SK-N-SH (cell line): ENCODE results near the gene ZNF107. TPM values are rescaled to one million over a fixed set of nuclear protein-coding genes. Genes with fewer than 3 reads are reported as not detected.

Experiments
- CTCF ChIA-PET: fragments of 300-600, 350-600 bp; formaldehyde crosslinking; extraction: SDS; loops from one replicate; lab custom pipeline; 2021; lab: Yijun Ruan, JAX
- POLR2A ChIA-PET: fragments of 350-600 bp; sonication (Branson Sonifier 250); formaldehyde crosslinking; extraction: SDS; loops from one replicate; lab custom pipeline; 2020; ENCODE audit warnings: antibody characterized with exemption, inconsistent platforms; lab: Yijun Ruan, JAX
- DNase-seq: peaks from one replicate; pipeline ENCODE4 v3.0.0; 2012
- H2AFZ ChIP-seq: fragments of 200-600 bp; sonication (generic); 2 replicates; pipeline ENCODE4 v1.8.1; 2016; ENCODE audit warnings: antibody characterized with exemption, mild to moderate bottlenecking, low read depth
- H3F3A ChIP-seq: fragments of 200-600 bp; sonication (generic); replicated peaks from 2 replicates; pipeline ENCODE3; 2016; ENCODE audit warnings: antibody characterized with exemption, mild to moderate bottlenecking; ENCODE audit not compliant: insufficient read depth
- H3K27ac ChIP-seq, 2 experiments: fragments of 200-500 bp in 1 of 2; fragments of 200-600 bp in 1 of 2; sonication (Bioruptor generic) in 1 of 2; sonication (generic), shearing (Covaris generic) in 1 of 2; 2 replicates each; pipeline versions ENCODE4 v1.5.1 to v1.6.1; 2014 to 2016; ENCODE audit warnings: low read depth in 2 of 2, inconsistent platforms in 1 of 2, low read length in 1 of 2, mild to moderate bottlenecking in 1 of 2, mixed read lengths in 1 of 2
- H3K27me3 ChIP-seq: fragments of 200-600 bp; sonication (generic), shearing (Covaris generic); 2 replicates; pipeline ENCODE4 v1.6.1; 2016; ENCODE audit warnings: mixed run types; ENCODE audit not compliant: insufficient read depth
- H3K36me3 ChIP-seq, 2 experiments: fragments of 200-500 bp in 1 of 2; fragments of 200-600 bp in 1 of 2; sonication (Bioruptor generic) in 1 of 2; sonication (generic) in 1 of 2; replicated peaks in 1 of 2; 2 replicates each; pipeline versions ENCODE3 to v1.5.1; 2014 to 2016; ENCODE audit warnings: low read length in 1 of 2, mild to moderate bottlenecking in 1 of 2; ENCODE audit not compliant: insufficient read depth in 2 of 2, control insufficient read depth in 1 of 2
- H3K4me1 ChIP-seq, 2 experiments: fragments of 200-500 bp in 1 of 2; fragments of 200-600 bp in 1 of 2; sonication (Bioruptor generic) in 1 of 2; sonication (generic), shearing (Covaris generic) in 1 of 2; 2 replicates each; pipeline versions ENCODE4 v1.5.1 to v1.6.1; 2014 to 2016; ENCODE audit warnings: low read depth in 1 of 2, low read length in 1 of 2, mixed run types in 1 of 2; ENCODE audit not compliant: insufficient read depth in 2 of 2, control insufficient read depth in 1 of 2
- H3K4me2 ChIP-seq: fragments of 200-600 bp; sonication (generic), shearing (Covaris generic); 2 replicates; pipeline ENCODE4 v1.6.1; 2017; ENCODE audit warnings: mixed run types
- H3K4me3 ChIP-seq, 2 experiments: fragments of 200-500 bp in 1 of 2; fragments of 200-600 bp in 1 of 2; sonication (Bioruptor generic) in 1 of 2; sonication (generic), shearing (Covaris generic) in 1 of 2; 2 replicates each; pipeline versions ENCODE4 v1.5.1 to v1.8.1; 2014 to 2016; ENCODE audit warnings: low read depth in 2 of 2, inconsistent platforms in 1 of 2, low read length in 1 of 2, mild to moderate bottlenecking in 1 of 2, mixed read lengths in 1 of 2, moderate library complexity in 1 of 2
- H3K79me2 ChIP-seq: fragments of 200-600 bp; sonication (generic); 2 replicates; pipeline ENCODE4 v1.8.1; 2017; ENCODE audit warnings: mild to moderate bottlenecking; ENCODE audit not compliant: insufficient read depth
- H3K9ac ChIP-seq: fragments of 200-600 bp; sonication (generic); 2 replicates; pipeline ENCODE4 v1.6.1; 2017; ENCODE audit warnings: mixed run types
- H3K9me2 ChIP-seq: fragments of 200-600 bp; sonication (generic); 2 replicates; pipeline ENCODE4 v1.6.1; 2017; ENCODE audit warnings: mixed run types
- H3K9me3 ChIP-seq: fragments of 200-600 bp; sonication (generic); 2 replicates; pipeline ENCODE4 v1.6.1; 2017; ENCODE audit warnings: mixed run types, mild to moderate bottlenecking, moderate library complexity
- H4K20me1 ChIP-seq: fragments of 200-600 bp; sonication (generic); 2 replicates; pipeline ENCODE4 v1.6.1; 2017; ENCODE audit warnings: mild to moderate bottlenecking, mixed run types; ENCODE audit not compliant: insufficient read depth
- CHD2 ChIP-seq: fragments of 150-350 bp; IDR thresholded peaks from 2 replicates; pipeline ENCODE4 v1.6.1; 2018; ENCODE audit warnings: low read length; ENCODE audit not compliant: partially characterized antibody
- CTCF ChIP-seq: fragments of 200-600 bp; sonication (generic); IDR thresholded peaks from 2 replicates; pipeline ENCODE4 v1.6.1; 2017; ENCODE audit warnings: antibody characterized with exemption, mild to moderate bottlenecking, moderate library complexity
- FOXJ3 ChIP-seq: sonication (generic); formaldehyde crosslinking; IDR thresholded peaks from 2 replicates; pipeline ENCODE4 v1.5.1; 2020; ENCODE audit warnings: mild to moderate bottlenecking, missing genetic modification reagents
- GABPA ChIP-seq: IDR thresholded peaks from 2 replicates; pipeline ENCODE4 v1.4.0; 2012; ENCODE audit warnings: low read depth, mild to moderate bottlenecking
- GATA2 ChIP-seq: sonication (generic); formaldehyde crosslinking; IDR thresholded peaks from 2 replicates; pipeline ENCODE4 v1.5.0; 2020; ENCODE audit warnings: mild to moderate bottlenecking, missing genetic modification reagents
- MEF2A ChIP-seq: IDR thresholded peaks from 2 replicates; pipeline ENCODE4 v1.4.0; 2012; ENCODE audit warnings: low read depth, borderline replicate concordance
- MXI1 ChIP-seq: IDR thresholded peaks from 2 replicates; pipeline ENCODE4 v1.6.1; 2012; ENCODE audit warnings: mild to moderate bottlenecking, low read depth, low read length, improper control_type of control experiment
- NFIC ChIP-seq: IDR thresholded peaks from 2 replicates; pipeline ENCODE4 v1.4.0; 2012; ENCODE audit warnings: borderline replicate concordance
- NRF1 ChIP-seq: IDR thresholded peaks from 2 replicates; pipeline ENCODE4 v1.6.1; 2012; ENCODE audit warnings: low read depth, mild to moderate bottlenecking, low read length
- RAD21 ChIP-seq: IDR thresholded peaks from 2 replicates; pipeline ENCODE4 v1.6.1; 2012; ENCODE audit warnings: mild to moderate bottlenecking, low read length
- RCOR1 ChIP-seq: fragments of 150-350 bp; IDR thresholded peaks from 2 replicates; pipeline ENCODE4 v1.6.1; 2017; ENCODE audit warnings: antibody characterized with exemption, low read length
- REST ChIP-seq: IDR thresholded peaks from 2 replicates; pipeline ENCODE4 v1.6.1; 2012; ENCODE audit warnings: mild to moderate bottlenecking, low read depth, low read length, moderate library complexity
- RFX5 ChIP-seq: IDR thresholded peaks from 2 replicates; pipeline ENCODE4 v1.6.1; 2012; ENCODE audit warnings: mild to moderate bottlenecking, improper control_type of control experiment, low read length
- SIN3A ChIP-seq: IDR thresholded peaks from 2 replicates; pipeline ENCODE4 v1.6.1; 2012; ENCODE audit warnings: low read depth, mild to moderate bottlenecking, low read length, moderate library complexity, borderline replicate concordance
- SMC3 ChIP-seq: IDR thresholded peaks from 2 replicates; pipeline ENCODE4 v1.6.1; 2012; ENCODE audit warnings: low read depth, low read length, improper control_type of control experiment
- TCF12 ChIP-seq: IDR thresholded peaks from 2 replicates; pipeline ENCODE4 v1.4.0; 2012
- YY1 ChIP-seq: IDR thresholded peaks from 2 replicates; pipeline ENCODE4 v1.4.0; 2012; ENCODE audit warnings: low read depth, mild to moderate bottlenecking
- WGBS: methylation state at CpG from one replicate; pipeline ENCODE4 v1.1.6; 2017; ENCODE audit warnings: low lambda C conversion rate; 5-methylcytosine and 5-hydroxymethylcytosine counted together
- polyA plus RNA-seq, 3 experiments: library from polyadenylated mRNA; depleted of rRNA; stranded (reverse); fragments of >200 nt; gene quantifications; 2 replicates each; pipeline ENCODE4 v1.2.3, GENCODE V29; 2012
- TF ChIP-seq, protein P1 (sequence below): IDR thresholded peaks from 2 replicates; pipeline ENCODE4; 2012
- TF ChIP-seq, protein P2 (sequence below): fragments of 150-350 bp; IDR thresholded peaks from 2 replicates; pipeline ENCODE4 v1.6.1; 2016; ENCODE audit warnings: mild to moderate bottlenecking, low read depth, low read length

ZNF107 gene
- polyA plus RNA-seq, 1 of the 3 experiments (the other 2 are of a cell fraction): 2.0 TPM

DNA sequence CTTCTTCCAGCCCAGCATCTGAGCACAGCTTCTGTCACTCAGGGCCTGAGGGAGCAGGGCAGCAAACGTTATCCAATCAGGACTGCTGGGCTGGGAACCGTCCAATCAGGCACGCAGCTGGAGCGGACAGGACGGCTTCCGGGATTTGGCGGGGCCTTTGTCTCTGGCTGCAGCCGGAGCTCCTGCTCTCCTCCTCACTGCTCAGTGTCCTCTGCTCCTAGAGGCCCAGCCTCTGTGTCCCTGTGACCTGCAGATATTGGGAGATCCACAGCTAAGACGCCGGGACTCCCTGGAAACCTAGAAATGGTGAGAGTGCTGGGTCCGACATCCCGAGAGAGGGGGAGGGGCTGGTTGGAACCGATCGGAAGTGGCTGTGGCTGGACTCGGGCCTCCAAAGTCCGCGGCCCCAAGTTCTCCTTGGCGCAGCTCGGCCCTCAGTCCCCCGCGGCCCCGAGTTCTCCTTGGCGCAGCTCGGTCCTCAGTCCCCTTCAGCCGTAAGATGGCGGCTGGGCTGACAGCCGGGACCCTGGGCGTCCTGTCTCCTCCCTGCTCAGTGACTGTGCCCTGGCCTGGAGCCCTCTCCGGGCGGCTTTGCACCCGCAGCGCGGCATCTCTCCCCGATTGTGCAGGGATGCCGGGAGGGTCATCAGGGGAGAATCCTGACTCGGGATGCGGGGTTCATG lies at the start of gene ZNF107 (continued):
- TF ChIP-seq REST (no peak), NRF1 (no peak), GATA2 (CRISPR knock-in tag) (peak; percentile 19; the same call in 1 of the 2 replicates), RAD21 (0 out of 2 replicates have a peak, but pooled peaks have one; percentile 0), MEF2A (no peak), YY1 (peak; percentile 74), RFX5 (peak; percentile 84), FOXJ3 (no peak), SMC3 (no peak)
- TF ChIP-seq, protein P1, sequence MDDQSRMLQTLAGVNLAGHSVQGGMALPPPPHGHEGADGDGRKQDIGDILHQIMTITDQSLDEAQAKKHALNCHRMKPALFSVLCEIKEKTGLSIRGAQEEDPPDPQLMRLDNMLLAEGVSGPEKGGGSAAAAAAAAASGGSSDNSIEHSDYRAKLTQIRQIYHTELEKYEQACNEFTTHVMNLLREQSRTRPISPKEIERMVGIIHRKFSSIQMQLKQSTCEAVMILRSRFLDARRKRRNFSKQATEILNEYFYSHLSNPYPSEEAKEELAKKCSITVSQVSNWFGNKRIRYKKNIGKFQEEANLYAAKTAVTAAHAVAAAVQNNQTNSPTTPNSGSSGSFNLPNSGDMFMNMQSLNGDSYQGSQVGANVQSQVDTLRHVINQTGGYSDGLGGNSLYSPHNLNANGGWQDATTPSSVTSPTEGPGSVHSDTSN: peak; percentile 96
- TF ChIP-seq, protein P2, sequence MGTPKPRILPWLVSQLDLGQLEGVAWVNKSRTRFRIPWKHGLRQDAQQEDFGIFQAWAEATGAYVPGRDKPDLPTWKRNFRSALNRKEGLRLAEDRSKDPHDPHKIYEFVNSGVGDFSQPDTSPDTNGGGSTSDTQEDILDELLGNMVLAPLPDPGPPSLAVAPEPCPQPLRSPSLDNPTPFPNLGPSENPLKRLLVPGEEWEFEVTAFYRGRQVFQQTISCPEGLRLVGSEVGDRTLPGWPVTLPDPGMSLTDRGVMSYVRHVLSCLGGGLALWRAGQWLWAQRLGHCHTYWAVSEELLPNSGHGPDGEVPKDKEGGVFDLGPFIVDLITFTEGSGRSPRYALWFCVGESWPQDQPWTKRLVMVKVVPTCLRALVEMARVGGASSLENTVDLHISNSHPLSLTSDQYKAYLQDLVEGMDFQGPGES: 0 out of 2 replicates have a peak, but pooled peaks have one; percentile 48

GRCh38 chr7:64618785-64619456 lies 47.0 kb upstream of the ZNF107 start:
- Histone ChIP-seq H3K79me2 (no peaks in the 10 kb centered on the region), H4K20me1 (no peaks in the 10 kb centered on the region), H3K9ac (no peak overlapping the region), H3K4me3 (no peak overlapping the region)
- WGBS: 2% methylated on average over 6 of the region's 6 CpGs
- TF ChIP-seq SIN3A: no peak
- TF ChIP-seq CTCF: peak; percentile 79
- TF ChIP-seq, protein P1: no peak
- TF ChIP-seq CHD2: no peak
- no peak for TF ChIP-seq RCOR1
- TF ChIP-seq MXI1: no peak
- TF ChIP-seq TCF12: no peak
- TF ChIP-seq NFIC: 0 out of 2 replicates have a peak, but pooled peaks have one; percentile 10
- peak; percentile 78 for TF ChIP-seq SMC3
- TF ChIP-seq GABPA: no peak
- TF ChIP-seq, protein P2: no peak
- no peak for TF ChIP-seq NRF1
- TF ChIP-seq RAD21: peak; percentile 94
- TF ChIP-seq, all 33 proteins: peak for 4
- no peak overlapping the region for H3K4me2 ChIP-seq
- H3K9me3 ChIP-seq: no peaks in the 10 kb centered on the region
- H3K36me3 ChIP-seq: no peaks in the 10 kb centered on the region
- POLR2A ChIA-PET: no interaction called here
- H3K9me2 ChIP-seq: no peaks in the 10 kb centered on the region
- H2AFZ ChIP-seq: no peak overlapping the region
- CTCF ChIA-PET: interaction anchor here (0.6 to 9.6 kb wide), 13 partner anchors 11 to 715 kb away, joined by 3 to 178 read pairs (median 3); partner anchors contain the start of genes ZNF680 and ZNF722
- H3K4me1 ChIP-seq: no peaks in the 10 kb centered on the region
- no peaks in the 10 kb centered on the region for H3F3A ChIP-seq
- H3K27me3 ChIP-seq: no peaks in the 10 kb centered on the region
- no peak overlapping the region for H3K27ac ChIP-seq
- peak; percentile 53 for DNase-seq
